CD4-positive, alpha-beta T cell (primary cell): ENCODE data around the gene HOXA11. TPM values are rescaled to one million over a fixed set of nuclear protein-coding genes. Genes with fewer than 3 reads are reported as not detected.

Experiments
- ATAC-seq: fragments of 200-7000 bp; cut with Tn5 transposase; one replicate; pipeline ENCODE4 v1.10.0; 2022; ENCODE audit warnings: mild to moderate bottlenecking; ENCODE audit not compliant: poor library complexity
- CTCF ChIA-PET: fragments of 350-600 bp; sonication (Branson Sonifier 250); formaldehyde crosslinking; loops from one replicate; lab custom pipeline; 2021; ENCODE audit warnings: antibody characterized with exemption, inconsistent platforms; lab: Charles Lee
- POLR2A ChIA-PET: fragments of 350-600 bp; sonication (Branson Sonifier 250); formaldehyde crosslinking; loops from one replicate; lab custom pipeline; 2021; ENCODE audit warnings: antibody characterized with exemption, inconsistent platforms; lab: Charles Lee
- DNase-seq, 14 experiments: peaks; one replicate each; pipeline ENCODE4 v3.0.0-alpha.2; 2013 to 2020; ENCODE audit warnings: mixed read lengths in 2 of 14
- H3K27ac ChIP-seq, 2 donors: one replicate each; pipeline versions ENCODE4 v1.5.1 to v1.7.0; 2013; ENCODE audit warnings: low read length in 2 of 2, low read depth in 1 of 2, mild to moderate bottlenecking in 1 of 2
- H3K27me3 ChIP-seq, 2 experiments: 1 replicate in 1 of 2; 2 replicates in 1 of 2; pipeline versions ENCODE4 v1.6.1 to v1.7.0; 2013; ENCODE audit warnings: low read length in 2 of 2, control low read depth in 1 of 2, mild to moderate bottlenecking in 1 of 2, moderate library complexity in 1 of 2; ENCODE audit not compliant: insufficient read depth in 2 of 2, control insufficient read depth in 1 of 2
- H3K36me3 ChIP-seq: one replicate; pipeline ENCODE4 v1.6.1; 2013; ENCODE audit warnings: low read length, control low read depth; ENCODE audit not compliant: insufficient read depth
- H3K4me1 ChIP-seq: one replicate; pipeline ENCODE4 v1.6.1; 2013; ENCODE audit warnings: low read length, control low read depth; ENCODE audit not compliant: insufficient read depth
- H3K4me3 ChIP-seq: one replicate; pipeline ENCODE4 v1.5.1; 2013; ENCODE audit warnings: mild to moderate bottlenecking, low read length, moderate library complexity
- H3K9me3 ChIP-seq, 2 experiments: 1 replicate in 1 of 2; 2 replicates in 1 of 2; pipeline versions ENCODE4 v1.6.1 to v1.7.0; 2013; ENCODE audit warnings: low read length in 2 of 2, mild to moderate bottlenecking in 2 of 2, control low read depth in 1 of 2, moderate library complexity in 1 of 2; ENCODE audit not compliant: control insufficient read depth in 1 of 2, insufficient read depth in 1 of 2
- H3K27ac Mint-ChIP-seq: one replicate; pipeline ENCODE4 v1.8.0; 2020; ENCODE audit warnings: mixed read lengths
- H3K27me3 Mint-ChIP-seq: one replicate; pipeline ENCODE4 v1.8.0; 2021; ENCODE audit warnings: mixed read lengths
- H3K36me3 Mint-ChIP-seq: one replicate; pipeline ENCODE4 v1.8.0; 2021; ENCODE audit warnings: low read depth, mixed read lengths
- H3K4me1 Mint-ChIP-seq: one replicate; pipeline ENCODE4 v1.8.0; 2021; ENCODE audit warnings: low read depth, mixed read lengths
- H3K4me3 Mint-ChIP-seq: one replicate; pipeline ENCODE4 v1.8.0; 2020; ENCODE audit warnings: mild to moderate bottlenecking, mixed read lengths
- H3K9me3 Mint-ChIP-seq: one replicate; pipeline ENCODE4 v1.8.0; 2020; ENCODE audit warnings: mixed read lengths
- intact Hi-C, 2 experiments: fragments of 100-400 bp; cut with DNase I in 1 of 2; cut with micrococcal nuclease in 1 of 2; formaldehyde crosslinking; loops; one replicate each; pipeline versions ENCODE4 v1.15.1 to v1.9.0; 2023 to 2025; cut with DNase I, micrococcal nuclease
- total RNA-seq, 174 experiments: library from RNA in 2 of 174; stranded (reverse) in 2 of 174; gene quantifications; one replicate each; pipeline ENCODE4 v1.2.3 and lab custom pipeline; 2021 to 2026
- TF ChIP-seq, protein P1 (sequence below): fragments of 200-600 bp; IDR thresholded peaks from one replicate; pipeline ENCODE4 v1.8.0; 2022; ENCODE audit warnings: antibody characterized with exemption, mild to moderate bottlenecking

Gene HOXA11
- total RNA-seq, 2 experiments from 2014 or later, result not detected

DNA sequence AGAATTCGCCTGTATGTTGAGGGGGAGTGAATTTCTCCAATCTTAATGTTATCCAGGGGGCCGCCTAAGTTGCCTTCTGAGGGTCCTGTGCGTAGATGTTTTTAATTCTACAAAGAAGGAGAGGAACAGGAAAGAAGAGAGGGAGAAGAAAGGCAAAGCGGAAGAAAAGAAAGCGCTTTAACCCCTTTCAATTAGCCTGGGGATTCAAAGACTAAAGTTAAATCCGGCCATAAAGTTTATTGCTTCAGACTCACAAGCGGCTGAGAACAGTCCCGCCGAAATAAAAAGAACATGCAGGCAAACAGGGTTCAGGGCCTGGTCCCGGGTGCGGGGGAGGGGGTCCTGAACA is 46.1 kb downstream of the HOXA11 start:
- H3K36me3 ChIP-seq, result no peaks in the 10 kb centered on the region
- Mint-ChIP-seq H3K27ac (no peak overlapping the region), H3K4me3 (no peak overlapping the region), H3K36me3 (no peaks in the 10 kb centered on the region), H3K4me1 (no peaks in the 10 kb centered on the region), H3K27me3 (peaks cover 79% of the 10 kb centered on the region), H3K9me3 (no peaks in the 10 kb centered on the region)
- intact Hi-C loops, result no loop called here
- H3K4me3 ChIP-seq, result no peak overlapping the region
- no peaks in the 10 kb centered on the region for H3K4me1 ChIP-seq
- ChIA-PET POLR2A (no interaction called here), CTCF (no interaction called here)
- peaks cover 0 to 10% of the 10 kb centered on the region in 2 experiments for H3K9me3 ChIP-seq
- H3K27me3 ChIP-seq, result peaks cover 19 to 63% of the 10 kb centered on the region in 2 experiments
- DNase-seq, result no peak
- no peak overlapping the region for H3K27ac ChIP-seq
- TF ChIP-seq, protein P1, sequence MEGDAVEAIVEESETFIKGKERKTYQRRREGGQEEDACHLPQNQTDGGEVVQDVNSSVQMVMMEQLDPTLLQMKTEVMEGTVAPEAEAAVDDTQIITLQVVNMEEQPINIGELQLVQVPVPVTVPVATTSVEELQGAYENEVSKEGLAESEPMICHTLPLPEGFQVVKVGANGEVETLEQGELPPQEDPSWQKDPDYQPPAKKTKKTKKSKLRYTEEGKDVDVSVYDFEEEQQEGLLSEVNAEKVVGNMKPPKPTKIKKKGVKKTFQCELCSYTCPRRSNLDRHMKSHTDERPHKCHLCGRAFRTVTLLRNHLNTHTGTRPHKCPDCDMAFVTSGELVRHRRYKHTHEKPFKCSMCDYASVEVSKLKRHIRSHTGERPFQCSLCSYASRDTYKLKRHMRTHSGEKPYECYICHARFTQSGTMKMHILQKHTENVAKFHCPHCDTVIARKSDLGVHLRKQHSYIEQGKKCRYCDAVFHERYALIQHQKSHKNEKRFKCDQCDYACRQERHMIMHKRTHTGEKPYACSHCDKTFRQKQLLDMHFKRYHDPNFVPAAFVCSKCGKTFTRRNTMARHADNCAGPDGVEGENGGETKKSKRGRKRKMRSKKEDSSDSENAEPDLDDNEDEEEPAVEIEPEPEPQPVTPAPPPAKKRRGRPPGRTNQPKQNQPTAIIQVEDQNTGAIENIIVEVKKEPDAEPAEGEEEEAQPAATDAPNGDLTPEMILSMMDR, result no peak
- no peak for ATAC-seq

DNA sequence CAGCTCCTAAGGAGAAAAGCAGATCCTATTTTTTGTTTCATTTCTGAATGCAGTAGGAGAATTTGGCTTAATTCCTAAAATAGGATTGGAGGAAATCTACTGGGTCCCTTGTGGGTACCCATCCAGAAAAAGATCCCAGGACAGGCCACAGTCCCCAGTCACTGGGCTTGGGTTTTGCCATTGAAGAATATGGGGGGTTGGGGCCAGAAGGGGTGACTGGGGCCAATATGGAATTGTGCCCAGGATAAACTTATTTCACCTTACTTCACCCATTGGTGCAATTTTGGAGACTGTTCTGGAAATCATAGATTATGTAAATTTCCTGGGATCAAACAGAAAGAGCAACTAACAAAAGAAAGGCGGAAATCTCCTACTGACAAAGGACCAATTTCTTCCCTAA is 46.6 kb downstream of the HOXA11 start:
- no peaks in the 10 kb centered on the region for H3K4me1 ChIP-seq
- Mint-ChIP-seq H3K36me3 (no peaks in the 10 kb centered on the region), H3K27me3 (peaks cover 81% of the 10 kb centered on the region), H3K9me3 (no peaks in the 10 kb centered on the region), H3K4me1 (no peaks in the 10 kb centered on the region), H3K4me3 (no peak overlapping the region), H3K27ac (no peak overlapping the region)
- ChIA-PET CTCF (no interaction called here), POLR2A (no interaction called here)
- H3K4me3 ChIP-seq, result no peak overlapping the region
- TF ChIP-seq, protein P1, result no peak
- no peaks in the 10 kb centered on the region for H3K36me3 ChIP-seq
- H3K27ac ChIP-seq, result no peak overlapping the region
- peaks cover 19 to 60% of the 10 kb centered on the region in 2 experiments for H3K27me3 ChIP-seq
- H3K9me3 ChIP-seq, result peaks cover 0 to 10% of the 10 kb centered on the region in 2 experiments
- ATAC-seq (no peak), DNase-seq (no peak)
- intact Hi-C loops, result no loop called here

DNA sequence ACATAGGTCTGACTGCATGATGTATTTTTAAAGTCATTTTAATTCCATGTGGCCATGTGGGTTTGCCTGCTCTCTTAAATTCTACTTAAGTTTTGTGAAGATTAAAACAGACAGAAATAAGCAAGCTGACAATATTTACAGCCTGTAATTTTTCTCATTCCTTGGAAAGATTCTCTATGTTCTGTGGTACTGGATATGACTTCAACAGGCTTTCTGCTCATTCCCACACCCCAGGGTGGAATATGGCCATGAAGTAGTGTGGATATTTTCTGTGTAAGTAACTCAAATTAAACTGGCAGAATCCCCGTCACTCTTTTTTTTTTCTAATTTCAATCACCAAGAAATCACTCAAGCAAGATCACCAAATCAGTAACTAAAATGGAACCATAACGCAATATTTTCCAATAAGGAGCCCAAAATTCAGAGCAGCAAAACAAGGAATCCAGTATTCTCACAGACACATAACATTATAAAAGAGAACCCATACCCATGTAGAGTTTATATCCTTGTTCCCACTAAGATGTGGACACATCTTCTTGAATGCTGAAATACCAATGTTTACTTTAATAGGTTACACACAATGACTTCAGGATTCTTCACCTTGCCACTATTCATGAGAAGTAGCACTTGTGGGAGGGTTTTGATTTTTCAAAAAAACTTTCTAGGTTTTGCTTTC is 47.3 kb downstream of the HOXA11 start:
- Histone ChIP-seq H3K27me3 (peaks cover 19 to 65% of the 10 kb centered on the region in 2 experiments), H3K9me3 (peaks cover 0 to 9% of the 10 kb centered on the region in 2 experiments), H3K36me3 (no peaks in the 10 kb centered on the region), H3K4me3 (no peak overlapping the region), H3K4me1 (no peaks in the 10 kb centered on the region), H3K27ac (no peak overlapping the region)
- peaks cover 86% of the 10 kb centered on the region for H3K27me3 Mint-ChIP-seq
- ATAC-seq, result no peak
- no peaks in the 10 kb centered on the region for H3K36me3 Mint-ChIP-seq
- H3K9me3 Mint-ChIP-seq, result no peaks in the 10 kb centered on the region
- no peak for DNase-seq
- no peak overlapping the region for H3K4me3 Mint-ChIP-seq
- no peak overlapping the region for H3K27ac Mint-ChIP-seq
- H3K4me1 Mint-ChIP-seq, result no peaks in the 10 kb centered on the region
- intact Hi-C loops, result no loop called here
- TF ChIP-seq, protein P1, result no peak
- POLR2A ChIA-PET, result no interaction called here
- CTCF ChIA-PET, result no interaction called here
